Natural killer cell (primary cell): ENCODE data around the gene PLVAP. TPM values are rescaled to one million over a fixed set of nuclear protein-coding genes. Genes with fewer than 3 reads are reported as not detected.
A peak's percentile ranks its signal among the peaks of the same experiment; 100 is the strongest.

Experiments used
- ATAC-seq, 3 donors: fragments of 150-1000 bp in 2 of 3; fragments of 200-7000 bp in 1 of 3; cut with Tn5 transposase; 1 replicate in 1 of 3; 2 replicates in 2 of 3; pipeline ENCODE4 v1.10.0; 2021; ENCODE audit warnings: mild to moderate bottlenecking in 2 of 3, moderate library complexity in 2 of 3
- DNase-seq, 2 donors: peaks; one replicate each; pipeline versions ENCODE4 v3.0.0 to v3.0.0-alpha.2; 2013 to 2021; ENCODE audit warnings: mixed read lengths in 1 of 2
- H3K27ac ChIP-seq: one replicate; pipeline ENCODE4 v1.5.1; 2013; ENCODE audit warnings: mild to moderate bottlenecking, low read length
- H3K27me3 ChIP-seq: one replicate; pipeline ENCODE4 v1.6.1; 2013; ENCODE audit warnings: low read length; ENCODE audit not compliant: control insufficient read depth, insufficient read depth
- H3K36me3 ChIP-seq: one replicate; pipeline ENCODE4 v1.6.1; 2013; ENCODE audit warnings: low read length; ENCODE audit not compliant: control insufficient read depth, insufficient read depth
- H3K4me1 ChIP-seq: one replicate; pipeline ENCODE4 v1.6.1; 2013; ENCODE audit warnings: low read length; ENCODE audit not compliant: control insufficient read depth, insufficient read depth
- H3K4me3 ChIP-seq: one replicate; pipeline ENCODE4 v1.5.1; 2013; ENCODE audit warnings: low read length
- H3K9me3 ChIP-seq: one replicate; pipeline ENCODE4 v1.6.1; 2013; ENCODE audit warnings: low read length; ENCODE audit not compliant: control insufficient read depth, insufficient read depth
- H3K27ac Mint-ChIP-seq, 2 donors: one replicate each; pipeline ENCODE4 v1.8.0; 2022; ENCODE audit warnings: mild to moderate bottlenecking in 2 of 2, mixed read lengths in 2 of 2, moderate library complexity in 1 of 2
- H3K27me3 Mint-ChIP-seq, 2 donors: one replicate each; pipeline ENCODE4 v1.8.0; 2022; ENCODE audit warnings: low read depth in 2 of 2, mixed read lengths in 2 of 2
- H3K36me3 Mint-ChIP-seq: one replicate; pipeline ENCODE4 v1.8.0; 2022; ENCODE audit warnings: mixed read lengths
- H3K4me1 Mint-ChIP-seq, 2 donors: one replicate each; pipeline ENCODE4 v1.8.0; 2022; ENCODE audit warnings: mixed read lengths in 2 of 2
- H3K4me3 Mint-ChIP-seq: one replicate; pipeline ENCODE4 v1.8.0; 2022; ENCODE audit warnings: mild to moderate bottlenecking, moderate library complexity, mixed read lengths
- H3K9me3 Mint-ChIP-seq, 2 donors: one replicate each; pipeline ENCODE4 v1.8.0; 2022; ENCODE audit warnings: mixed read lengths in 2 of 2
- CTCF ChIP-seq: fragments of 200-600 bp; IDR thresholded peaks from one replicate; pipeline ENCODE4 v1.8.0; 2022; ENCODE audit warnings: antibody characterized with exemption
- WGBS: methylation state at CpG from one replicate; pipeline ENCODE4 v1.1.7; 2013; ENCODE audit warnings: missing lambda C conversion rate; ENCODE audit not compliant: insufficient coverage; 5-methylcytosine and 5-hydroxymethylcytosine counted together
- intact Hi-C: fragments of 100-400 bp; cut with micrococcal nuclease; formaldehyde crosslinking; loops from one replicate; pipeline ENCODE4 v1.14.2; 2022
- total RNA-seq, 4 donors: library from RNA; stranded (reverse); fragments of 120-200 nt in 1 of 4; gene quantifications; one replicate each; pipeline versions ENCODE4 v1.2.3 to v1.2.4, GENCODE V29; 2013 to 2022

Gene PLVAP
- total RNA-seq, 3 donors from 2014 or later (not counting 1 experiment from before 2014, with no cell fraction given): 0.33 to 0.53 TPM; not detected in 1

- peaks cover 16% of the 10 kb centered on the region for H3K4me1 ChIP-seq
- H3K9me3 Mint-ChIP-seq: no peaks in the 10 kb centered on the region
Measured at GRCh38 chr19:17419154-17419620, 42.0 kb upstream of the PLVAP start.

GRCh38 chr19:17418710-17419109 lies 41.6 kb upstream of the PLVAP start:
- H3K9me3 ChIP-seq: no peaks in the 10 kb centered on the region
- DNase-seq (no peak), ATAC-seq (no peak)
- no peak overlapping the region for H3K4me3 ChIP-seq
- no peaks in the 10 kb centered on the region for H3K27me3 ChIP-seq
- Mint-ChIP-seq H3K27me3 (no peaks in the 10 kb centered on the region), H3K9me3 (no peaks in the 10 kb centered on the region), H3K4me3 (peak overlapping the region; percentile 97), H3K4me1 (peaks cover 8 to 17% of the 10 kb centered on the region in 2 donors), H3K36me3 (no peaks in the 10 kb centered on the region), H3K27ac (peak overlapping the region; percentile 91 to 95)
- peaks cover 4% of the 10 kb centered on the region for H3K36me3 ChIP-seq
- H3K4me1 ChIP-seq: peaks cover 16% of the 10 kb centered on the region
- intact Hi-C loops: no loop called here
- H3K27ac ChIP-seq: no peak overlapping the region
- WGBS: no CpG with 5 or more reads among the region's 3 CpGs
- TF ChIP-seq CTCF: no peak

More at GRCh38 chr19:17419154-17419620, 42.0 kb upstream of the PLVAP start:
- Histone ChIP-seq H3K4me3 (peak overlapping the region; percentile 77), H3K36me3 (peaks cover 3% of the 10 kb centered on the region), H3K27me3 (no peaks in the 10 kb centered on the region), H3K27ac (peak overlapping the region; percentile 52), H3K9me3 (no peaks in the 10 kb centered on the region)
- Mint-ChIP-seq H3K4me3 (peak overlapping the region; percentile 97), H3K4me1 (peaks cover 8 to 17% of the 10 kb centered on the region in 2 donors), H3K36me3 (no peaks in the 10 kb centered on the region), H3K27me3 (no peaks in the 10 kb centered on the region), H3K27ac (peak overlapping the region; percentile 91 to 95)
- intact Hi-C loops: no loop called here
- ATAC-seq (no peak), DNase-seq (no peak)
- no peak for TF ChIP-seq CTCF
- 39% methylated on average over 7 of the region's 8 CpGs for WGBS

- DNase-seq (no peak), ATAC-seq (no peak)
- H3K27me3 Mint-ChIP-seq: no peaks in the 10 kb centered on the region
- peaks cover 7% of the 10 kb centered on the region for H3K4me1 ChIP-seq
- no peak for TF ChIP-seq CTCF
- H3K27ac Mint-ChIP-seq: peak overlapping the region in 1 of 2 donors; percentile 14
- WGBS: 95% methylated on average over 6 of the region's 6 CpGs
- H3K27ac ChIP-seq: no peak overlapping the region
- no peaks in the 10 kb centered on the region for H3K27me3 ChIP-seq
- H3K36me3 ChIP-seq: peaks cover 29% of the 10 kb centered on the region
- H3K4me3 Mint-ChIP-seq: no peak overlapping the region
- H3K36me3 Mint-ChIP-seq: no peaks in the 10 kb centered on the region
- no peaks in the 10 kb centered on the region for H3K9me3 ChIP-seq
- intact Hi-C loops: no loop called here
- no peak overlapping the region for H3K4me3 ChIP-seq
- peaks cover 15 to 20% of the 10 kb centered on the region in 2 donors for H3K4me1 Mint-ChIP-seq
- H3K9me3 Mint-ChIP-seq: no peaks in the 10 kb centered on the region
Measured at GRCh38 chr19:17415121-17415520, 38.0 kb upstream of the PLVAP start.

- intact Hi-C loops: no loop called here
- no peak overlapping the region for H3K27ac ChIP-seq
- no peaks in the 10 kb centered on the region for H3K36me3 Mint-ChIP-seq
- no peak for ATAC-seq
- no peaks in the 10 kb centered on the region for H3K27me3 ChIP-seq
- H3K9me3 Mint-ChIP-seq: no peaks in the 10 kb centered on the region
- no peak for TF ChIP-seq CTCF
- H3K4me3 ChIP-seq: no peak overlapping the region
- H3K4me3 Mint-ChIP-seq: no peak overlapping the region
- H3K4me1 ChIP-seq: peaks cover 2% of the 10 kb centered on the region
- peaks cover 9 to 12% of the 10 kb centered on the region in 2 donors for H3K4me1 Mint-ChIP-seq
- H3K9me3 ChIP-seq: no peaks in the 10 kb centered on the region
- H3K27me3 Mint-ChIP-seq: no peaks in the 10 kb centered on the region
- 98% methylated on average over 8 of the region's 8 CpGs for WGBS
- peaks cover 32% of the 10 kb centered on the region for H3K36me3 ChIP-seq
- no peak overlapping the region for H3K27ac Mint-ChIP-seq
- no peak for DNase-seq
Measured at GRCh38 chr19:17414097-17414496, 37.0 kb upstream of the PLVAP start.
